Measurements from ENCODE around the gene TSGA10.

The TSGA10 gene

DNA sequence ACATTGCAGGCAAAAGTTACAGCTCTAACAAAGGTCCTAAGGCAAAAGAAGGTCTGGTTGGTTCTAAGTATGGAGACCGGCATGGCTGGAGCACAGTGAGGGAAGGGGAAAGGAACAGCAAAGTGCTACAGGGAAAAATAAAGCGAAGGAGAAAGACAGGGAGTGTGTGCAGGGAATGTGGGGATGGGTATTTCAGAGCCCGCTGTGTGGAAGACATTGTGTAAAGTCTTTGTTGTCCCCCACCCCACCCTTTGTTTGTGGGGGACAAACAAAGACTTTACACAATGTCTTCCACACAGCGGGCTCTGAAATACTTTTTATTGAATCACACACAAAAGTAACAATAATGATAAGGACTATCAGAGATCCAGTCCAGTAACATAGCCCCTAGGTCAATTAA lies 42.1 kb downstream of the TSGA10 start:
- ATAC-seq: no peak
- TF ChIP-seq OSR1 (CRISPR knock-in tag; IDR thresholded peaks at IDR 0.05) (no peak), ESRRG (CRISPR knock-in tag; IDR thresholded peaks at IDR 0.05) (no peak), ZFP30 (CRISPR knock-in tag; IDR thresholded peaks at IDR 0.05) (no peak), ZNF8 (CRISPR knock-in tag; IDR thresholded peaks at IDR 0.05) (no peak), ZNF565 (CRISPR knock-in tag; conservative IDR thresholded peaks at IDR 0.05; ENCODE audit: low read depth) (no peak), SNAI2 (CRISPR knock-in tag; IDR thresholded peaks at IDR 0.05) (no peak), ARNTL (CRISPR knock-in tag; IDR thresholded peaks at IDR 0.05; ENCODE audit: borderline replicate concordance, low read depth) (no peak), ZNF70 (CRISPR knock-in tag; IDR thresholded peaks at IDR 0.05) (no peak), PPARA (CRISPR knock-in tag; IDR thresholded peaks at IDR 0.05; ENCODE audit: borderline replicate concordance) (no peak), BACH2 (CRISPR knock-in tag; IDR thresholded peaks at IDR 0.05; ENCODE audit: borderline replicate concordance) (no peak), GLIS3 (CRISPR knock-in tag; IDR thresholded peaks at IDR 0.05) (no peak)
- TF ChIP-seq, protein P1, sequence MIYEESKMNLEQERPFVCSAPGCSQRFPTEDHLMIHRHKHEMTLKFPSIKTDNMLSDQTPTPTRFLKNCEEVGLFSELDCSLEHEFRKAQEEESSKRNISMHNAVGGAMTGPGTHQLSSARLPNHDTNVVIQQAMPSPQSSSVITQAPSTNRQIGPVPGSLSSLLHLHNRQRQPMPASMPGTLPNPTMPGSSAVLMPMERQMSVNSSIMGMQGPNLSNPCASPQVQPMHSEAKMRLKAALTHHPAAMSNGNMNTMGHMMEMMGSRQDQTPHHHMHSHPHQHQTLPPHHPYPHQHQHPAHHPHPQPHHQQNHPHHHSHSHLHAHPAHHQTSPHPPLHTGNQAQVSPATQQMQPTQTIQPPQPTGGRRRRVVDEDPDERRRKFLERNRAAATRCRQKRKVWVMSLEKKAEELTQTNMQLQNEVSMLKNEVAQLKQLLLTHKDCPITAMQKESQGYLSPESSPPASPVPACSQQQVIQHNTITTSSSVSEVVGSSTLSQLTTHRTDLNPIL (CRISPR knock-in tag; IDR thresholded peaks at IDR 0.05; ENCODE audit: low read depth): no peak
- TF ChIP-seq, protein P2, sequence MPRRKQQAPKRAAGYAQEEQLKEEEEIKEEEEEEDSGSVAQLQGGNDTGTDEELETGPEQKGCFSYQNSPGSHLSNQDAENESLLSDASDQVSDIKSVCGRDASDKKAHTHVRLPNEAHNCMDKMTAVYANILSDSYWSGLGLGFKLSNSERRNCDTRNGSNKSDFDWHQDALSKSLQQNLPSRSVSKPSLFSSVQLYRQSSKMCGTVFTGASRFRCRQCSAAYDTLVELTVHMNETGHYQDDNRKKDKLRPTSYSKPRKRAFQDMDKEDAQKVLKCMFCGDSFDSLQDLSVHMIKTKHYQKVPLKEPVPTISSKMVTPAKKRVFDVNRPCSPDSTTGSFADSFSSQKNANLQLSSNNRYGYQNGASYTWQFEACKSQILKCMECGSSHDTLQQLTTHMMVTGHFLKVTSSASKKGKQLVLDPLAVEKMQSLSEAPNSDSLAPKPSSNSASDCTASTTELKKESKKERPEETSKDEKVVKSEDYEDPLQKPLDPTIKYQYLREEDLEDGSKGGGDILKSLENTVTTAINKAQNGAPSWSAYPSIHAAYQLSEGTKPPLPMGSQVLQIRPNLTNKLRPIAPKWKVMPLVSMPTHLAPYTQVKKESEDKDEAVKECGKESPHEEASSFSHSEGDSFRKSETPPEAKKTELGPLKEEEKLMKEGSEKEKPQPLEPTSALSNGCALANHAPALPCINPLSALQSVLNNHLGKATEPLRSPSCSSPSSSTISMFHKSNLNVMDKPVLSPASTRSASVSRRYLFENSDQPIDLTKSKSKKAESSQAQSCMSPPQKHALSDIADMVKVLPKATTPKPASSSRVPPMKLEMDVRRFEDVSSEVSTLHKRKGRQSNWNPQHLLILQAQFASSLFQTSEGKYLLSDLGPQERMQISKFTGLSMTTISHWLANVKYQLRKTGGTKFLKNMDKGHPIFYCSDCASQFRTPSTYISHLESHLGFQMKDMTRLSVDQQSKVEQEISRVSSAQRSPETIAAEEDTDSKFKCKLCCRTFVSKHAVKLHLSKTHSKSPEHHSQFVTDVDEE (CRISPR knock-in tag; IDR thresholded peaks at IDR 0.05): no peak
- TF ChIP-seq, protein P3, sequence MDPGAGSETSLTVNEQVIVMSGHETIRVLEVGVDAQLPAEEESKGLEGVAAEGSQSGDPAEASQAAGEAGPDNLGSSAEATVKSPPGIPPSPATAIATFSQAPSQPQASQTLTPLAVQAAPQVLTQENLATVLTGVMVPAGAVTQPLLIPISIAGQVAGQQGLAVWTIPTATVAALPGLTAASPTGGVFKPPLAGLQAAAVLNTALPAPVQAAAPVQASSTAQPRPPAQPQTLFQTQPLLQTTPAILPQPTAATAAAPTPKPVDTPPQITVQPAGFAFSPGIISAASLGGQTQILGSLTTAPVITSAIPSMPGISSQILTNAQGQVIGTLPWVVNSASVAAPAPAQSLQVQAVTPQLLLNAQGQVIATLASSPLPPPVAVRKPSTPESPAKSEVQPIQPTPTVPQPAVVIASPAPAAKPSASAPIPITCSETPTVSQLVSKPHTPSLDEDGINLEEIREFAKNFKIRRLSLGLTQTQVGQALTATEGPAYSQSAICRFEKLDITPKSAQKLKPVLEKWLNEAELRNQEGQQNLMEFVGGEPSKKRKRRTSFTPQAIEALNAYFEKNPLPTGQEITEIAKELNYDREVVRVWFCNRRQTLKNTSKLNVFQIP (CRISPR knock-in tag; IDR thresholded peaks at IDR 0.05; ENCODE audit: borderline replicate concordance, low read depth): no peak

DNA sequence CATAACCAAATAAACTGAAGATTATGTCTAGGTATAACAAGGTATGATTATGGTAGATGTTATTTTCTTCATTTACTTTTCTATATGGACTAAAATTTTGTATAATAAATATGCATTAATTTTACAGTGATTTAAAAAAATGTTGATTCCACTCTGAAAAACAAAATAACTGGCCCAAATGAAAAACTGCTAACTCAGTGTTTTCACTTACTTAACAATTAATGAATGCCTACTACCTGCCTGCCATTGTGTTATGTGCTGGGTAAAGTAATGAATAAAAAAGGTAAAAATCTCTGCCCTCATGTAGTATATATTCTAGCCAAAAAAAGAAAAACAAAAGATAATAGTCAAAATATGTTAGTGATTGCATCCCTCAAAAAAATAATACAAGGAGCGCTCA lies 42.8 kb downstream of the TSGA10 start:
- no peak for ATAC-seq
- TF ChIP-seq ZNF70 (CRISPR knock-in tag; IDR thresholded peaks at IDR 0.05) (no peak), OSR1 (CRISPR knock-in tag; IDR thresholded peaks at IDR 0.05) (no peak)
- TF ChIP-seq, protein P4, sequence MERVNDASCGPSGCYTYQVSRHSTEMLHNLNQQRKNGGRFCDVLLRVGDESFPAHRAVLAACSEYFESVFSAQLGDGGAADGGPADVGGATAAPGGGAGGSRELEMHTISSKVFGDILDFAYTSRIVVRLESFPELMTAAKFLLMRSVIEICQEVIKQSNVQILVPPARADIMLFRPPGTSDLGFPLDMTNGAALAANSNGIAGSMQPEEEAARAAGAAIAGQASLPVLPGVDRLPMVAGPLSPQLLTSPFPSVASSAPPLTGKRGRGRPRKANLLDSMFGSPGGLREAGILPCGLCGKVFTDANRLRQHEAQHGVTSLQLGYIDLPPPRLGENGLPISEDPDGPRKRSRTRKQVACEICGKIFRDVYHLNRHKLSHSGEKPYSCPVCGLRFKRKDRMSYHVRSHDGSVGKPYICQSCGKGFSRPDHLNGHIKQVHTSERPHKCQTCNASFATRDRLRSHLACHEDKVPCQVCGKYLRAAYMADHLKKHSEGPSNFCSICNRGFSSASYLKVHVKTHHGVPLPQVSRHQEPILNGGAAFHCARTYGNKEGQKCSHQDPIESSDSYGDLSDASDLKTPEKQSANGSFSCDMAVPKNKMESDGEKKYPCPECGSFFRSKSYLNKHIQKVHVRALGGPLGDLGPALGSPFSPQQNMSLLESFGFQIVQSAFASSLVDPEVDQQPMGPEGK (CRISPR knock-in tag; IDR thresholded peaks at IDR 0.05; ENCODE audit: borderline replicate concordance): no peak

DNA sequence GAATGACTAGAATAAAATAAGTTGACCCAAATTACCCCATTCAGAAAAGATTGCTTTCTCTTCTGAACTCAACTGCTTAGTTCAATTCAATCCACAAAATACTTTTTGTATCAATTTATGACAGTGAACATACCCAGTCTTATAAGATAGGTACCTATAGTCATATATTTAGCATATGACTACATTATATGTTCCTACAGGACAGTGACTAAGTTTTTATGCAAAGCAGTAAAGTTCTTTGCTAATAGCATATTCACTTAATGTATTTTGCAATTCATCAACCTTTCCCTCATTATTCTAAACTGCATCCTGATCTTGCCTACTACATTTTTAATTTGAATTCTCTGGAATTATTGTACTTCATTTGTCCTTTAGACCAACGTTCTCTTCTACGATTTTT lies 43.5 kb downstream of the TSGA10 start:
- ATAC-seq: no peak
- TF ChIP-seq TCF4 (CRISPR knock-in tag; IDR thresholded peaks at IDR 0.05; ENCODE audit: borderline replicate concordance) (no peak), ZNF565 (CRISPR knock-in tag; conservative IDR thresholded peaks at IDR 0.05; ENCODE audit: low read depth) (no peak), RARB (CRISPR knock-in tag; IDR thresholded peaks at IDR 0.05) (no peak), ZNF8 (CRISPR knock-in tag; IDR thresholded peaks at IDR 0.05) (no peak), ZFP3 (CRISPR knock-in tag; IDR thresholded peaks at IDR 0.05) (no peak), BACH2 (CRISPR knock-in tag; IDR thresholded peaks at IDR 0.05; ENCODE audit: borderline replicate concordance) (no peak), ZC3H10 (CRISPR knock-in tag; IDR thresholded peaks at IDR 0.05) (no peak), OSR1 (CRISPR knock-in tag; IDR thresholded peaks at IDR 0.05) (no peak), TOX (CRISPR knock-in tag; IDR thresholded peaks at IDR 0.05; ENCODE audit: borderline replicate concordance) (no peak), GLIS3 (CRISPR knock-in tag; IDR thresholded peaks at IDR 0.05) (no peak), ISL1 (CRISPR knock-in tag; IDR thresholded peaks at IDR 0.05) (no peak), ARNTL (CRISPR knock-in tag; IDR thresholded peaks at IDR 0.05; ENCODE audit: borderline replicate concordance, low read depth) (no peak), ZFP30 (CRISPR knock-in tag; IDR thresholded peaks at IDR 0.05) (no peak), ESRRG (CRISPR knock-in tag; IDR thresholded peaks at IDR 0.05) (no peak)
- TF ChIP-seq, protein P1 (CRISPR knock-in tag; IDR thresholded peaks at IDR 0.05; ENCODE audit: low read depth): no peak
- TF ChIP-seq, protein P2 (CRISPR knock-in tag; IDR thresholded peaks at IDR 0.05): no peak
- TF ChIP-seq, protein P3 (CRISPR knock-in tag; IDR thresholded peaks at IDR 0.05; ENCODE audit: borderline replicate concordance, low read depth): no peak
- TF ChIP-seq, protein P5, sequence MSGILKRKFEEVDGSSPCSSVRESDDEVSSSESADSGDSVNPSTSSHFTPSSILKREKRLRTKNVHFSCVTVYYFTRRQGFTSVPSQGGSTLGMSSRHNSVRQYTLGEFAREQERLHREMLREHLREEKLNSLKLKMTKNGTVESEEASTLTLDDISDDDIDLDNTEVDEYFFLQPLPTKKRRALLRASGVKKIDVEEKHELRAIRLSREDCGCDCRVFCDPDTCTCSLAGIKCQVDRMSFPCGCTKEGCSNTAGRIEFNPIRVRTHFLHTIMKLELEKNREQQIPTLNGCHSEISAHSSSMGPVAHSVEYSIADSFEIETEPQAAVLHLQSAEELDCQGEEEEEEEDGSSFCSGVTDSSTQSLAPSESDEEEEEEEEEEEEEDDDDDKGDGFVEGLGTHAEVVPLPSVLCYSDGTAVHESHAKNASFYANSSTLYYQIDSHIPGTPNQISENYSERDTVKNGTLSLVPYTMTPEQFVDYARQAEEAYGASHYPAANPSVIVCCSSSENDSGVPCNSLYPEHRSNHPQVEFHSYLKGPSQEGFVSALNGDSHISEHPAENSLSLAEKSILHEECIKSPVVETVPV (CRISPR knock-in tag; IDR thresholded peaks at IDR 0.05): no peak

Data from SK-N-SH treated with all-trans-retinoic acid at 6 μM for 48 hours (cell line).